ENCODE results near the gene SZRD1.

DNA sequence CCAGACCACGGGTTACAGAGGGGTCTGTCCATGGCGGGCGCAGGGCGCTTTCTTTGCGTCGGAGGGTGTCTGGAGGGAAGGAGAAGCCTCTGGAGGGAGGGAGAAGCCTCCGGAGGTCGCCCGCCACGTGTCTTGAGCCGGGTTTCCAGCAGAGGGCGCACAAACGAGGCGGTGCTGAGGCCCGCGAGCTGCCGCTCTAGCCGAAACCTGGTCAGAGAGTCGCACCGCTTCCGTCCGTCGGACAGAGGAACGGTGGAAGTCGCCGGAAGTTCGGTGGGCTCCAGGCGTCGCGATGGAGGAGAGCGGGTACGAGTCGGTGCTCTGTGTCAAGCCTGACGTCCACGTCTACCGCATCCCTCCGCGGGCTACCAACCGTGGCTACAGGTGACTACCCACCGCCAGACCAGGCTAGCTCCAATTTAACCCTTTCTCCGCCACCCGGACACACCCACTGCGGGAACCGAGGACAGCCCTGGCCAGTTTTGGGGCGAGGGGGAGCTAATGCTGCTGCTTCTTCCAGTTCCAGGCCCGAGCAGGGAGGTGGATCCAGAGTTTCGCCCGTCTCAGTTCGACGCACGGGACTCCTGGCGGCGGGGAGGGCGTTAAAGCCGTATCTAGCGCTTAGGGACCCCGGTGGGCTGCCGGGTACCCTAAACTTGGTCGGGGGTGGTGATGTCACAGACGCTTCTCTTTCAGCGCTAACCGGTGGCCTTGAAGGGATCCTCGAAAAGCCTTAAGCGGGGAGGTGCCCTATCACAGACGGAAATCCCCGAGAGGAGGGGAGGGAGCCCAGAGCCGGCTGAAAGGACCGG, 73.6 kb downstream of the SZRD1 start, which contains the start of gene NECAP2:
- TF ChIP-seq, protein P1, sequence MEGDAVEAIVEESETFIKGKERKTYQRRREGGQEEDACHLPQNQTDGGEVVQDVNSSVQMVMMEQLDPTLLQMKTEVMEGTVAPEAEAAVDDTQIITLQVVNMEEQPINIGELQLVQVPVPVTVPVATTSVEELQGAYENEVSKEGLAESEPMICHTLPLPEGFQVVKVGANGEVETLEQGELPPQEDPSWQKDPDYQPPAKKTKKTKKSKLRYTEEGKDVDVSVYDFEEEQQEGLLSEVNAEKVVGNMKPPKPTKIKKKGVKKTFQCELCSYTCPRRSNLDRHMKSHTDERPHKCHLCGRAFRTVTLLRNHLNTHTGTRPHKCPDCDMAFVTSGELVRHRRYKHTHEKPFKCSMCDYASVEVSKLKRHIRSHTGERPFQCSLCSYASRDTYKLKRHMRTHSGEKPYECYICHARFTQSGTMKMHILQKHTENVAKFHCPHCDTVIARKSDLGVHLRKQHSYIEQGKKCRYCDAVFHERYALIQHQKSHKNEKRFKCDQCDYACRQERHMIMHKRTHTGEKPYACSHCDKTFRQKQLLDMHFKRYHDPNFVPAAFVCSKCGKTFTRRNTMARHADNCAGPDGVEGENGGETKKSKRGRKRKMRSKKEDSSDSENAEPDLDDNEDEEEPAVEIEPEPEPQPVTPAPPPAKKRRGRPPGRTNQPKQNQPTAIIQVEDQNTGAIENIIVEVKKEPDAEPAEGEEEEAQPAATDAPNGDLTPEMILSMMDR (IDR thresholded peaks at IDR 0.05; ENCODE audit: low read depth, low read length, poor library complexity, severe bottlenecking), result peak; percentile 89
- no peak for TF ChIP-seq EZH2phosphoT487 (IDR thresholded peaks at IDR 0.05; ENCODE audit: borderline replicate concordance, low read length)
